Suppressor macrophage treated with lipopolysaccharide for 4 hours (primary cell): Measurements from ENCODE around the gene TM9SF3.
"Not testable (repeated sequence)": the region's sequence is repeated elsewhere in the genome, so short reads cannot be mapped to it uniquely, and the experiment has no call there.

Experiments used
- DNase-seq: peaks from one replicate; pipeline ENCODE4 v3.0.0-alpha.2; 2020

TM9SF3 gene

GRCh38 chr10:96598846-96599245 lies 12.0 kb upstream of the TM9SF3 start:
- DNase-seq, result no peak

- DNase-seq, result no peak
Observed at GRCh38 chr10:96596422-96597407, 9.9 kb upstream of the TM9SF3 start.

GRCh38 chr10:96595741-96596140 lies 8.9 kb upstream of the TM9SF3 start:
- no peak for DNase-seq

GRCh38 chr10:96591946-96592345 lies 5.1 kb upstream of the TM9SF3 start:
- no peak for DNase-seq

GRCh38 chr10:96588616-96589419 lies 2.0 kb upstream of the TM9SF3 start:
- peak; percentile 35 for DNase-seq

- DNase-seq, result no peak
Observed at GRCh38 chr10:96588060-96588554, 1.3 kb upstream of the TM9SF3 start.

- DNase-seq, result no peak
Observed at GRCh38 chr10:96587264-96588059, 650 bp upstream of the TM9SF3 start.

- no peak for DNase-seq
Observed at GRCh38 chr10:96585736-96586418, 935 bp downstream of the TM9SF3 start.

- DNase-seq, result no peak
Observed at GRCh38 chr10:96584474-96584873, 2.3 kb downstream of the TM9SF3 start.

- DNase-seq, result no peak
Observed at GRCh38 chr10:96584035-96584434, 2.8 kb downstream of the TM9SF3 start.

- DNase-seq, result no peak
Observed at GRCh38 chr10:96579133-96579532, 7.7 kb downstream of the TM9SF3 start.

GRCh38 chr10:96578633-96579032 lies 8.2 kb downstream of the TM9SF3 start:
- no peak for DNase-seq

- no peak for DNase-seq
Observed at GRCh38 chr10:96578022-96578421, 8.8 kb downstream of the TM9SF3 start.

- no peak for DNase-seq
Observed at GRCh38 chr10:96577069-96577468, 9.7 kb downstream of the TM9SF3 start.

- no peak for DNase-seq
Observed at GRCh38 chr10:96576277-96576980, 10.4 kb downstream of the TM9SF3 start.

- not testable (repeated sequence) for DNase-seq
Observed at GRCh38 chr10:96574564-96574963, 12.2 kb downstream of the TM9SF3 start.

GRCh38 chr10:96573036-96573435 lies 13.8 kb downstream of the TM9SF3 start:
- no peak for DNase-seq

GRCh38 chr10:96570983-96571964 lies 15.5 kb downstream of the TM9SF3 start:
- no peak for DNase-seq

GRCh38 chr10:96570511-96570910 lies 16.3 kb downstream of the TM9SF3 start:
- DNase-seq, result no peak

GRCh38 chr10:96568402-96568801 lies 18.4 kb downstream of the TM9SF3 start:
- DNase-seq, result no peak
